Measurements from ENCODE around the gene C16orf92. TPM values are rescaled to one million over a fixed set of nuclear protein-coding genes. Genes with fewer than 3 reads are reported as not detected.

The C16orf92 gene
- total RNA-seq, 5 donors from 2014 or later (not counting 1 experiment from before 2014, with no cell fraction given), result not detected

DNA sequence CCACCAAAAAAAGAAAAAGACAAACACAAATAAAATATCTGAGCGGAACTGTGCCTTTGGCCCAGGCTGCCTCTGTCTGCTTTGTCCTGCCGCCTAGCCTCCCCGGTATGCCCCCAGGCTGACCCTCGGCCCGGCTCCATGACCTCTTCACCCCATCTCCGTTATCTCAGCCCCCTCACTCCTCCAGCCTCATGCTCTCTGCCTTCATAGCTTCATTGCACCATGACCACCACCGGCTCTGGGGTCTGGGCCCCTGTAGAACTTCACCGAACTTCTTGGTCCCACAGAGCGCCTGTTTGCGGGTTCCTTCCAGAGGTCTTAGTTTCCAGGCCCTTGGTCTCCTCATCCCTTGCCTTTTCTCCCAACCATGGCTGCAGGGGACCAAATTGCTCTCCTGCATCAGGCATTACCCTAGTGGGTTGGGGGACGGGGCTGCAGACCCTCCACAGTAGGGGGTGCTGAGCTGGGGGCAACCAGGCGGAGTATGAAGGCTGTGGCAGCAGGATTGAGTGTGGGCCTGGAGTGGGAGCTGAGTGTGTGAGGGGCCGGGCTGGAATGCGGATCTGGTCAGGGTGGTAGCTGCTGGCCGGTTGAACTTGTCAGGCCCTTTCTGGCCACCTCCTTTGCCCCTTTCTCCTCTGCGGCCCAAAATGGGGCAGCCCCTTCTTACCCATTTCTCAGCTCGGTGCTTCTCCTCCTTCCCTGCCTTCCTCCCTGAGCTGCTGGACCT is 34.5 kb upstream of the C16orf92 start:
- POLR2A ChIA-PET, result no interaction called here

DNA sequence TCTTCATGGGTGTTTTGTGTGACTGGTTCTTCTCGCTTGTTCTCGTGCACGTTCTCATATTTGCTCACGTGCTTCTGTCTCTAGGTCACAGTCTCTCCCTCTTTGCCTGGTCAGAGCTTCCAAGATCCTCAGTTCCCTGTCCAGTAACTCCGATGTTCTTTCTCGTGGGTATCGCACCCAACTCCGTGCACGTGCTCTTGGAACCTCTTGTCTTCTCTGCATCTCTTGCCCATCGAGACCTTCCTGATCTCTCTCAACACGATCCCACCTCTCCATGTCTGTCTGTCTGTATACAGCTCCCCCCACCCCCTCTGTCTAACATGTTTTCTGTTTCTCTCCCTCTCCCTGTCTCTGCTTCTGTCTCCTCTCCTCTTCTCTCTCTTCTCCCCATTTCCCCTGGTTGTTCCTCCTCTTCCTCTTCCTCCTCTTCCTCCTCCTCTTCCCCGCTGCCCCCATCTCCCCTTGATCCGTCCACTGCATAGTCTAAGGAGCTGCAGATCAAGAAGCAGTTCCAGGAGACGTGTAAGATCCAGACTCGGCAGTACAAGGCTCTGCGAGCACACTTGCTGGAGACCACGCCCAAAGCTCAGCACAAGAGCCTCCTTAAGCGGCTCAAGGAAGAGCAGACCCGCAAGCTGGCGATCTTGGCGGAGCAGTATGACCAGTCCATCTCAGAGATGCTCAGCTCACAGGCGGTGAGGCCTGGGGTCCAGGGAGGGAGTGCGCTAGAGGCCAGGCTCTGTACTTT is 33.7 kb upstream of the C16orf92 start:
- H3K4me1 Mint-ChIP-seq, result peaks cover 3 to 6% (median 6%) of the 10 kb centered on the region in 3 donors
- Histone ChIP-seq H3K4me1 (ENCODE audit: control insufficient read depth in 1 of 2, extremely low read depth in 1 of 2, insufficient read depth in 2 of 2, low read length in 2 of 2) (peaks cover 0 to 5% of the 10 kb centered on the region in 2 experiments), H3K4me3 (ENCODE audit: control insufficient read depth in 1 of 2, extremely low read depth in 1 of 2, low read length in 1 of 2) (no peak overlapping the region), H3K27me3 (replicated peaks in 1 of 2; ENCODE audit: control insufficient read depth in 2 of 2, extremely low read depth in 1 of 2, insufficient read depth in 2 of 2, low read length in 1 of 2) (no peaks in the 10 kb centered on the region), H3K9me3 (no peaks in the 10 kb centered on the region), H3K36me3 (ENCODE audit: control insufficient read depth in 2 of 2, extremely low read depth in 1 of 2, insufficient read depth in 1 of 2, low read length in 1 of 2) (peaks cover 21 to 78% of the 10 kb centered on the region in 2 donors), H3K27ac (ENCODE audit: low read length) (no peak overlapping the region)
- no peak for DNase-seq
- CTCF ChIA-PET, result no interaction called here
- H3K9me3 Mint-ChIP-seq, result no peaks in the 10 kb centered on the region
- no peak overlapping the region for H3K27ac Mint-ChIP-seq
- ATAC-seq (replicated peaks in 1 of 4), result no peak
- 96% methylated on average over 21 of the region's 23 CpGs for WGBS (ENCODE audit: insufficient coverage)
- H3K36me3 Mint-ChIP-seq, result peaks cover 34% of the 10 kb centered on the region
- POLR2A ChIA-PET, result no interaction called here
- H3K4me3 Mint-ChIP-seq, result no peak overlapping the region
- H3K27me3 Mint-ChIP-seq, result no peaks in the 10 kb centered on the region

More for the DNA sequence above, 34.5 kb upstream of the C16orf92 start:
- Histone ChIP-seq H3K4me1 (ENCODE audit: control insufficient read depth in 1 of 2, extremely low read depth in 1 of 2, insufficient read depth in 2 of 2, low read length in 2 of 2) (no peaks in the 10 kb centered on the region), H3K27ac (ENCODE audit: low read length) (no peak overlapping the region), H3K36me3 (ENCODE audit: control insufficient read depth in 2 of 2, extremely low read depth in 1 of 2, insufficient read depth in 1 of 2, low read length in 1 of 2) (peaks cover 18 to 81% of the 10 kb centered on the region in 2 donors), H3K9me3 (no peaks in the 10 kb centered on the region), H3K27me3 (replicated peaks in 1 of 2; ENCODE audit: control insufficient read depth in 2 of 2, extremely low read depth in 1 of 2, insufficient read depth in 2 of 2, low read length in 1 of 2) (no peaks in the 10 kb centered on the region), H3K4me3 (ENCODE audit: control insufficient read depth in 1 of 2, extremely low read depth in 1 of 2, low read length in 1 of 2) (no peak overlapping the region)
- Mint-ChIP-seq H3K36me3 (peaks cover 41% of the 10 kb centered on the region), H3K27ac (no peak overlapping the region), H3K9me3 (no peaks in the 10 kb centered on the region), H3K4me3 (no peak overlapping the region), H3K4me1 (no peaks in the 10 kb centered on the region), H3K27me3 (no peaks in the 10 kb centered on the region)
- ATAC-seq (replicated peaks in 1 of 4) (no peak), DNase-seq (no peak)
- WGBS (ENCODE audit: insufficient coverage), result 96% methylated on average over 11 of the region's 17 CpGs
- CTCF ChIA-PET, result no interaction called here

DNA sequence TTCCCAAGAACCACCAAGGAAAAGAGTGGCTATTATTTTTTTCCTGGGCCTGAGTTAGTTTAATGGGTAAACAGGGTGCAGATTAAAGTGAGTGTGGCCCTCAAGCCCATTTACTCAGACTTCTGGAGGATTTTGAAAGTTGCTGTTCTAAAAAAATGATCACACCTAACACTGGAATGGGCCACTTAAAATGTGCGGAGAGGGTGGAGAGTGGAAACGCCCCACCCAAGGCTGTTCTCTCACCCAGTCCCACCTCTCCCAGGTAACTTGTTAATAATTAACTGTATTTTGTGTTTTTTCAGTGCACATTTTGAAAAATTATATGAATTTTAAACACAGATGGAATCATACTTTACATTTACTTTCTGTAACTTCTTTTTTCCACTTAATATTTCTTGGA is 33.0 kb upstream of the C16orf92 start:
- Mint-ChIP-seq H3K36me3 (peaks cover 31% of the 10 kb centered on the region), H3K9me3 (no peaks in the 10 kb centered on the region), H3K27ac (no peak overlapping the region), H3K4me3 (no peak overlapping the region), H3K27me3 (no peaks in the 10 kb centered on the region), H3K4me1 (peaks cover 10 to 14% (median 13%) of the 10 kb centered on the region in 3 donors)
- ChIA-PET CTCF (no interaction called here), POLR2A (no interaction called here)
- Histone ChIP-seq H3K27me3 (replicated peaks in 1 of 2; ENCODE audit: control insufficient read depth in 2 of 2, extremely low read depth in 1 of 2, insufficient read depth in 2 of 2, low read length in 1 of 2) (no peaks in the 10 kb centered on the region), H3K27ac (ENCODE audit: low read length) (no peak overlapping the region), H3K9me3 (no peaks in the 10 kb centered on the region), H3K4me1 (ENCODE audit: control insufficient read depth in 1 of 2, extremely low read depth in 1 of 2, insufficient read depth in 2 of 2, low read length in 2 of 2) (peaks cover 5 to 13% of the 10 kb centered on the region in 2 experiments), H3K36me3 (ENCODE audit: control insufficient read depth in 2 of 2, extremely low read depth in 1 of 2, insufficient read depth in 1 of 2, low read length in 1 of 2) (peaks cover 21 to 71% of the 10 kb centered on the region in 2 donors), H3K4me3 (ENCODE audit: control insufficient read depth in 1 of 2, extremely low read depth in 1 of 2, low read length in 1 of 2) (no peak overlapping the region)
- no peak for DNase-seq
- ATAC-seq (replicated peaks in 1 of 4), result no peak
- no CpG with 5 or more reads among the region's 2 CpGs for WGBS (ENCODE audit: insufficient coverage)

DNA sequence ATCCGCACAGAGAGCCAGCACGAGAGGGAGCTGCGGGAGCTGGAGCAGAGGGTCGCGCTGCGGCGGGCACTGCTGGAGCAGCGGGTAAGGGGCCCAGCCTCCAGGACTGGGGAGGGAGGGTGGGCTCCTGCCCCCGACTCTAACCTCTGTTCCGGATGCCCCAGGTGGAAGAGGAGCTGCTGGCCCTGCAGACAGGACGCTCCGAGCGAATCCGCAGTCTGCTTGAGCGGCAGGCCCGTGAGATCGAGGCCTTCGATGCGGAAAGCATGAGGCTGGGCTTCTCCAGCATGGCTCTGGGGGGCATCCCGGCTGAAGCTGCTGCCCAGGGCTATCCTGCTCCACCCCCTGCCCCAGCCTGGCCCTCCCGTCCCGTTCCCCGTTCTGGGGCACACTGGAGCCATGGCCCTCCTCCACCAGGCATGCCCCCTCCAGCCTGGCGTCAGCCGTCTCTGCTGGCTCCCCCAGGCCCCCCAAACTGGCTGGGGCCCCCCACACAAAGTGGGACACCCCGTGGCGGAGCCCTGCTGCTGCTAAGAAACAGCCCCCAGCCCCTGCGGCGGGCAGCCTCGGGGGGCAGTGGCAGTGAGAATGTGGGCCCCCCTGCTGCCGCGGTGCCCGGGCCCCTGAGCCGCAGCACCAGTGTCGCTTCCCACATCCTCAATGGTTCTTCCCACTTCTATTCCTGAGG is 32.0 kb upstream of the C16orf92 start:
- CTCF ChIA-PET, result no interaction called here
- H3K27me3 ChIP-seq (replicated peaks in 1 of 2; ENCODE audit: control insufficient read depth in 2 of 2, extremely low read depth in 1 of 2, insufficient read depth in 2 of 2, low read length in 1 of 2), result no peaks in the 10 kb centered on the region
- POLR2A ChIA-PET, result interaction anchor here in 1 of 2 donors (0.6 kb wide), 1 partner anchor 72 kb away, joined by 4 read pairs; no protein-coding TSS in a partner anchor
- no peaks in the 10 kb centered on the region for H3K9me3 ChIP-seq
- 97% methylated on average over 18 of the region's 35 CpGs for WGBS (ENCODE audit: insufficient coverage)
- H3K36me3 ChIP-seq (ENCODE audit: control insufficient read depth in 2 of 2, extremely low read depth in 1 of 2, insufficient read depth in 1 of 2, low read length in 1 of 2), result peaks cover 18 to 61% of the 10 kb centered on the region in 2 donors
- ATAC-seq (replicated peaks in 1 of 4) (no peak), DNase-seq (no peak)
- no peaks in the 10 kb centered on the region for H3K27me3 Mint-ChIP-seq
- peaks cover 5 to 16% of the 10 kb centered on the region in 2 experiments for H3K4me1 ChIP-seq (ENCODE audit: control insufficient read depth in 1 of 2, extremely low read depth in 1 of 2, insufficient read depth in 2 of 2, low read length in 2 of 2)
- no peak overlapping the region for H3K27ac ChIP-seq (ENCODE audit: low read length)
- H3K4me3 Mint-ChIP-seq, result no peak overlapping the region
- H3K9me3 Mint-ChIP-seq, result no peaks in the 10 kb centered on the region
- peaks cover 27% of the 10 kb centered on the region for H3K36me3 Mint-ChIP-seq
- peaks cover 14 to 23% (median 19%) of the 10 kb centered on the region in 3 donors for H3K4me1 Mint-ChIP-seq
- no peak overlapping the region for H3K27ac Mint-ChIP-seq
- H3K4me3 ChIP-seq (ENCODE audit: control insufficient read depth in 1 of 2, extremely low read depth in 1 of 2, low read length in 1 of 2), result no peak overlapping the region

DNA sequence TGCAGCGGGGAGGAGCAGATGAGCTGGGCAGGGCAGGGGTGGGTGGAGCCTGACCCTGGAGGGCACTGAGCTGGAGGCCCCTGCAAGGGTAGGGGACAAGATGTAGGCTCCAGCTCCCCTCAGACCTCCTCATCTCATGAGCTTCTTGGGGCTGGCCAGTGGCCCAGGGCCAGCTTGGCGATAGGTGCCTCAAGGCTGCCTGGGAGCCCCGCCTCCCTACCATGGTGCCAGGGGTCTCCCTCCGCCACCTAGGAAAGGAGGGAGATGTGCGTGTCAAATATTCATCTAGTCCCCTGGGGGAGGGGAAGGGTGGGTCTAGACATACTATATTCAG is 31.5 kb upstream of the C16orf92 start:
- H3K36me3 ChIP-seq (ENCODE audit: control insufficient read depth in 2 of 2, extremely low read depth in 1 of 2, insufficient read depth in 1 of 2, low read length in 1 of 2), result peaks cover 18 to 56% of the 10 kb centered on the region in 2 donors
- no peak overlapping the region for H3K4me3 ChIP-seq (ENCODE audit: control insufficient read depth in 1 of 2, extremely low read depth in 1 of 2, low read length in 1 of 2)
- Mint-ChIP-seq H3K9me3 (no peaks in the 10 kb centered on the region), H3K27ac (no peak overlapping the region), H3K4me1 (peaks cover 14 to 28% (median 24%) of the 10 kb centered on the region in 3 donors), H3K4me3 (no peak overlapping the region), H3K36me3 (peaks cover 22% of the 10 kb centered on the region), H3K27me3 (no peaks in the 10 kb centered on the region)
- ChIA-PET CTCF (no interaction called here), POLR2A (interaction anchor here in 1 of 2 donors (0.6 kb wide), 1 partner anchor 71 kb away, joined by 4 read pairs; no protein-coding TSS in a partner anchor)
- H3K4me1 ChIP-seq (ENCODE audit: control insufficient read depth in 1 of 2, extremely low read depth in 1 of 2, insufficient read depth in 2 of 2, low read length in 2 of 2), result peaks cover 6 to 20% of the 10 kb centered on the region in 2 experiments
- DNase-seq, result no peak
- no peaks in the 10 kb centered on the region for H3K9me3 ChIP-seq
- H3K27me3 ChIP-seq (replicated peaks in 1 of 2; ENCODE audit: control insufficient read depth in 2 of 2, extremely low read depth in 1 of 2, insufficient read depth in 2 of 2, low read length in 1 of 2), result no peaks in the 10 kb centered on the region
- WGBS (ENCODE audit: insufficient coverage), result no CpG with 5 or more reads among the region's 5 CpGs
- no peak for ATAC-seq (replicated peaks in 1 of 4)
- no peak overlapping the region for H3K27ac ChIP-seq (ENCODE audit: low read length)

DNA sequence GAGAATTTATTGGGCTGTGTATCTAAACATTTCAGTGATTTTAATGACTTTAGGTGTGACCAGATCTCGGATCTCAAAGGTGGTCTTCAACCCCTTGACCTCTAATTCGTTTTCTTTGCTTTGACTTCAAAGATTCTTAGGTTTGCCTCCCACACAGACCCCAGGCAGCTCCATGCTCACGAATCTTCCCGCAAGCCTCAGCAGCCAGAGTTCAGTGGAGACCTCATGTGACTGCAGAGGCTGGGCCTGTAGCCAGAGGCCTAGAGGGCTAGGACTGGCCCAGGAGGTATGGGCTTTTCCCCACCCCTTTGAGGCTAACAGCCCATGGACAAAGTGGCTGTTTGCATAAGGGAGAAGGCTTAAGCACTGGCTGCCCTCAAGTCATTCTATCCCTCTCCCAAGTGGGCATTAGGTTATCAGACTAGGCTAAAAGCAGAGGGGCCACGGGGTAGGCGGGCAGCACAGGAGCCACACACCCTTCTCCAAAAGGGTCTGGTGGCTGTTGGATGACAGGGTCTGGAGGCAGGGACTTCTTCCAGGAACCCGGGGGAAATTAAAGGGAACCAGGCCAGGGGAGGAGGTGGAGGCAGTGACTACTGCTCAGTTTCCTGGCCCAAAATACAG is 30.5 kb upstream of the C16orf92 start:
- POLR2A ChIA-PET, result no interaction called here
- H3K36me3 ChIP-seq (ENCODE audit: control insufficient read depth in 2 of 2, extremely low read depth in 1 of 2, insufficient read depth in 1 of 2, low read length in 1 of 2), result peaks cover 18 to 47% of the 10 kb centered on the region in 2 donors
- H3K27ac Mint-ChIP-seq, result no peak overlapping the region
- H3K27me3 ChIP-seq (replicated peaks in 1 of 2; ENCODE audit: control insufficient read depth in 2 of 2, extremely low read depth in 1 of 2, insufficient read depth in 2 of 2, low read length in 1 of 2), result no peaks in the 10 kb centered on the region
- H3K4me3 ChIP-seq (ENCODE audit: control insufficient read depth in 1 of 2, extremely low read depth in 1 of 2, low read length in 1 of 2), result no peak overlapping the region
- peaks cover 21 to 34% (median 30%) of the 10 kb centered on the region in 3 donors for H3K4me1 Mint-ChIP-seq
- ATAC-seq (replicated peaks in 1 of 4), result no peak
- CTCF ChIA-PET, result no interaction called here
- no peak overlapping the region for H3K27ac ChIP-seq (ENCODE audit: low read length)
- H3K9me3 ChIP-seq, result no peaks in the 10 kb centered on the region
- H3K36me3 Mint-ChIP-seq, result peaks cover 21% of the 10 kb centered on the region
- H3K27me3 Mint-ChIP-seq, result no peaks in the 10 kb centered on the region
- 60% methylated on average over 2 of the region's 7 CpGs for WGBS (ENCODE audit: insufficient coverage)
- H3K9me3 Mint-ChIP-seq, result no peaks in the 10 kb centered on the region
- peaks cover 11 to 25% of the 10 kb centered on the region in 2 experiments for H3K4me1 ChIP-seq (ENCODE audit: control insufficient read depth in 1 of 2, extremely low read depth in 1 of 2, insufficient read depth in 2 of 2, low read length in 2 of 2)
- DNase-seq, result no peak
- H3K4me3 Mint-ChIP-seq, result peak overlapping the region in 2 of 3 donors; percentile 28 to 43

Measured in T-cell (primary cell).